ENCODE measurements around the gene HSPA12B.

HSPA12B gene

DNA sequence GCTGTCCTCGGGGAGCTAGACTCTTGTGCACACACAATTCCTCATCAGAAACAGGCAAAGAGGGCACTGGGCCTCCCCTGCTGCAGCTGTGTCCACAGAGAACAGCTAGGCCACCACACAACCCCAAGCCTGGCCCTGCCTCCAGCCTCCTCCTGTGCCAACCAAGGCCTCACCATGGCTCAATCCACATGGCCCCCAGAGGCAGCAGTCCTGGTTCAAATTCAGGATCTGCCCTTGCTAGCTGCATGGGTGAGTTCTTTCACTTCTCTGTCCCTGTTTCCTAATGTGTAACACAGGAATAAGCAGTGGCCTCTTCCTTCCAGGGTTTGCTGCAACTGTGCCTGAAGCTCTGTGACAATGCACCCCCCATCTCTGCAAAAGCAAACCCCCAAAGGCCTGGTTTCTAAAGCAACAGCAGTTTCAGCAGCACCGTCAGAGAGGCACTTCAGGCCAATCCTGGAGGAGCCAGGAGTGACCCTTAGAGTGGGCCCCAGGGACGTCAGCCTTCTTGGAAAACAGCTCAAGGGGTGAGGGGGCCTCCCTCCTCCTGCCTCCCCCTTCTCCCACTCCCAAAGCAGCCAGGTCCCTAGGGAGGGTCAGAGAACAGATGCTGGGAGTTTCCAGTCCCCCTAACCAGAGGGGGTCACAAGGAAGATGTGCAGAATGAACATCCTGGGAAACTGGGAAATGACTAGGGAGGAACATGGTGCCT lies 32.8 kb downstream of the HSPA12B start (continued):
- TF ChIP-seq, protein P1, sequence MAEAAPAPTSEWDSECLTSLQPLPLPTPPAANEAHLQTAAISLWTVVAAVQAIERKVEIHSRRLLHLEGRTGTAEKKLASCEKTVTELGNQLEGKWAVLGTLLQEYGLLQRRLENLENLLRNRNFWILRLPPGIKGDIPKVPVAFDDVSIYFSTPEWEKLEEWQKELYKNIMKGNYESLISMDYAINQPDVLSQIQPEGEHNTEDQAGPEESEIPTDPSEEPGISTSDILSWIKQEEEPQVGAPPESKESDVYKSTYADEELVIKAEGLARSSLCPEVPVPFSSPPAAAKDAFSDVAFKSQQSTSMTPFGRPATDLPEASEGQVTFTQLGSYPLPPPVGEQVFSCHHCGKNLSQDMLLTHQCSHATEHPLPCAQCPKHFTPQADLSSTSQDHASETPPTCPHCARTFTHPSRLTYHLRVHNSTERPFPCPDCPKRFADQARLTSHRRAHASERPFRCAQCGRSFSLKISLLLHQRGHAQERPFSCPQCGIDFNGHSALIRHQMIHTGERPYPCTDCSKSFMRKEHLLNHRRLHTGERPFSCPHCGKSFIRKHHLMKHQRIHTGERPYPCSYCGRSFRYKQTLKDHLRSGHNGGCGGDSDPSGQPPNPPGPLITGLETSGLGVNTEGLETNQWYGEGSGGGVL (tag by site-specific recombination; IDR thresholded peaks at IDR 0.05), result peak; percentile 23; the same call in 1 of the 2 replicates
- TF ChIP-seq, protein P2, sequence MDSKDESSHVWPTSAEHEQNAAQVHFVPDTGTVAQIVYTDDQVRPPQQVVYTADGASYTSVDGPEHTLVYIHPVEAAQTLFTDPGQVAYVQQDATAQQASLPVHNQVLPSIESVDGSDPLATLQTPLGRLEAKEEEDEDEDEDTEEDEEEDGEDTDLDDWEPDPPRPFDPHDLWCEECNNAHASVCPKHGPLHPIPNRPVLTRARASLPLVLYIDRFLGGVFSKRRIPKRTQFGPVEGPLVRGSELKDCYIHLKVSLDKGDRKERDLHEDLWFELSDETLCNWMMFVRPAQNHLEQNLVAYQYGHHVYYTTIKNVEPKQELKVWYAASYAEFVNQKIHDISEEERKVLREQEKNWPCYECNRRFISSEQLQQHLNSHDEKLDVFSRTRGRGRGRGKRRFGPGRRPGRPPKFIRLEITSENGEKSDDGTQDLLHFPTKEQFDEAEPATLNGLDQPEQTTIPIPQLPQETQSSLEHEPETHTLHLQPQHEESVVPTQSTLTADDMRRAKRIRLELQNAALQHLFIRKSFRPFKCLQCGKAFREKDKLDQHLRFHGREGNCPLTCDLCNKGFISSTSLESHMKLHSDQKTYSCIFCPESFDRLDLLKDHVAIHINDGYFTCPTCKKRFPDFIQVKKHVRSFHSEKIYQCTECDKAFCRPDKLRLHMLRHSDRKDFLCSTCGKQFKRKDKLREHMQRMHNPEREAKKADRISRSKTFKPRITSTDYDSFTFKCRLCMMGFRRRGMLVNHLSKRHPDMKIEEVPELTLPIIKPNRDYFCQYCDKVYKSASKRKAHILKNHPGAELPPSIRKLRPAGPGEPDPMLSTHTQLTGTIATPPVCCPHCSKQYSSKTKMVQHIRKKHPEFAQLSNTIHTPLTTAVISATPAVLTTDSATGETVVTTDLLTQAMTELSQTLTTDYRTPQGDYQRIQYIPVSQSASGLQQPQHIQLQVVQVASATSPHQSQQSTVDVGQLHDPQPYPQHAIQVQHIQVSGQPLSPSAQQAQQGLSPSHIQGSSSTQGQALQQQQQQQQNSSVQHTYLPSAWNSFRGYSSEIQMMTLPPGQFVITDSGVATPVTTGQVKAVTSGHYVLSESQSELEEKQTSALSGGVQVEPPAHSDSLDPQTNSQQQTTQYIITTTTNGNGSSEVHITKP (tag by site-specific recombination; IDR thresholded peaks at IDR 0.05), result peak; percentile 17; the same call in 1 of the 2 replicates
- TF ChIP-seq ZNF629 (tag by site-specific recombination; IDR thresholded peaks at IDR 0.05), result no peak
- TF ChIP-seq ZNF292 (tag by site-specific recombination; IDR thresholded peaks at IDR 0.05; ENCODE audit: borderline replicate concordance, low read depth), result no peak

- ChIA-PET POLR2A (interaction anchor here (0.6 to 3.1 kb wide), 7 partner anchors 10 to 1047 kb away, joined by 3 to 33 read pairs (median 14); partner anchors contain the start of genes AP5S1, CDC25B and SPEF1), CTCF (interaction anchor here (1.3 to 10.8 kb wide), 8 partner anchors 9 to 203 kb away, joined by 5 to 133 read pairs (median 8); partner anchors contain the start of gene SPEF1)
- Histone ChIP-seq H3K9me3 (ENCODE audit: control insufficient read depth, insufficient read depth, low read depth, low read length) (no peaks in the 10 kb centered on the region), H3K36me3 (ENCODE audit: control insufficient read depth in 2 of 2, insufficient read depth in 1 of 2, low read length in 2 of 2) (peaks cover 0 to 10% of the 10 kb centered on the region in 2 experiments; a peak in 2 of 3 replicates), H3K4me3 (ENCODE audit: low read depth, low read length) (peak overlapping the region; percentile 74), H3K4me1 (ENCODE audit: control insufficient read depth, insufficient read depth, low read length) (peaks cover 7% of the 10 kb centered on the region), H3K27ac (ENCODE audit: extremely low read depth, low read depth, low read length) (peak overlapping the region; percentile 67; the same call in 1 of the 2 replicates)
- TF ChIP-seq KLF17 (tag by site-specific recombination; IDR thresholded peaks at IDR 0.05) (0 out of 2 replicates have a peak, but pooled peaks have one; percentile 22), ZNF792 (tag by site-specific recombination; IDR thresholded peaks at IDR 0.05) (no peak), ZNF777 (tag by site-specific recombination; IDR thresholded peaks at IDR 0.05; ENCODE audit: borderline replicate concordance) (no peak), ZNF366 (tag by site-specific recombination; conservative IDR thresholded peaks at IDR 0.05) (0 out of 2 replicates have a peak, but pooled peaks have one; percentile 28), IKZF3 (tag by site-specific recombination; IDR thresholded peaks at IDR 0.05) (no peak), GLIS2 (tag by site-specific recombination; IDR thresholded peaks at IDR 0.05) (no peak), ZNF354C (tag by site-specific recombination; IDR thresholded peaks at IDR 0.05; ENCODE audit: borderline replicate concordance, low read depth) (no peak), BCL11B (tag by site-specific recombination; IDR thresholded peaks at IDR 0.05; ENCODE audit: low read depth) (no peak), ZNF670 (tag by site-specific recombination; IDR thresholded peaks at IDR 0.05; ENCODE audit: low read depth) (no peak), ZNF501 (tag by site-specific recombination; IDR thresholded peaks at IDR 0.05) (no peak), ZNF324 (tag by site-specific recombination; IDR thresholded peaks at IDR 0.05) (no peak), ZNF692 (tag by site-specific recombination; IDR thresholded peaks at IDR 0.05) (no peak), ZNF37A (tag by site-specific recombination; IDR thresholded peaks at IDR 0.05) (no peak), ZNF140 (tag by site-specific recombination; IDR thresholded peaks at IDR 0.05) (no peak), ZFHX2 (tag by site-specific recombination; conservative IDR thresholded peaks at IDR 0.05) (peak; percentile 60), ZNF707 (tag by site-specific recombination; IDR thresholded peaks at IDR 0.05) (no peak), GLIS1 (tag by site-specific recombination; IDR thresholded peaks at IDR 0.05) (peak; percentile 10; the same call in 1 of the 2 replicates)
- TF ChIP-seq, protein P3, sequence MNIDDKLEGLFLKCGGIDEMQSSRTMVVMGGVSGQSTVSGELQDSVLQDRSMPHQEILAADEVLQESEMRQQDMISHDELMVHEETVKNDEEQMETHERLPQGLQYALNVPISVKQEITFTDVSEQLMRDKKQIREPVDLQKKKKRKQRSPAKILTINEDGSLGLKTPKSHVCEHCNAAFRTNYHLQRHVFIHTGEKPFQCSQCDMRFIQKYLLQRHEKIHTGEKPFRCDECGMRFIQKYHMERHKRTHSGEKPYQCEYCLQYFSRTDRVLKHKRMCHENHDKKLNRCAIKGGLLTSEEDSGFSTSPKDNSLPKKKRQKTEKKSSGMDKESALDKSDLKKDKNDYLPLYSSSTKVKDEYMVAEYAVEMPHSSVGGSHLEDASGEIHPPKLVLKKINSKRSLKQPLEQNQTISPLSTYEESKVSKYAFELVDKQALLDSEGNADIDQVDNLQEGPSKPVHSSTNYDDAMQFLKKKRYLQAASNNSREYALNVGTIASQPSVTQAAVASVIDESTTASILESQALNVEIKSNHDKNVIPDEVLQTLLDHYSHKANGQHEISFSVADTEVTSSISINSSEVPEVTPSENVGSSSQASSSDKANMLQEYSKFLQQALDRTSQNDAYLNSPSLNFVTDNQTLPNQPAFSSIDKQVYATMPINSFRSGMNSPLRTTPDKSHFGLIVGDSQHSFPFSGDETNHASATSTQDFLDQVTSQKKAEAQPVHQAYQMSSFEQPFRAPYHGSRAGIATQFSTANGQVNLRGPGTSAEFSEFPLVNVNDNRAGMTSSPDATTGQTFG (tag by site-specific recombination; IDR thresholded peaks at IDR 0.05; ENCODE audit: borderline replicate concordance), result no peak
These were observed 34.1 kb downstream of the HSPA12B start for GRCh38 chr20:3766422-3767109.
